DOHH2 (cell line): ENCODE measurements around the gene PCYT2.

ENCODE experiments used
- EZH2phosphoT487 ChIP-seq: fragments of 200-600 bp; sonication (generic); IDR thresholded peaks from 2 replicates; pipeline ENCODE4 v1.6.1; 2017; ENCODE audit warnings: borderline replicate concordance, mild to moderate bottlenecking, antibody characterized with exemption, low read length, moderate library complexity, mixed read lengths
- TF ChIP-seq, protein P1 (sequence below): fragments of 200-600 bp; sonication (generic); IDR thresholded peaks from one replicate; pipeline ENCODE4 v1.5.1; 2014; ENCODE audit warnings: antibody characterized with exemption, mild to moderate bottlenecking, low read depth, low read length; ENCODE audit not compliant: poor library complexity, severe bottlenecking

- TF ChIP-seq, protein P1, sequence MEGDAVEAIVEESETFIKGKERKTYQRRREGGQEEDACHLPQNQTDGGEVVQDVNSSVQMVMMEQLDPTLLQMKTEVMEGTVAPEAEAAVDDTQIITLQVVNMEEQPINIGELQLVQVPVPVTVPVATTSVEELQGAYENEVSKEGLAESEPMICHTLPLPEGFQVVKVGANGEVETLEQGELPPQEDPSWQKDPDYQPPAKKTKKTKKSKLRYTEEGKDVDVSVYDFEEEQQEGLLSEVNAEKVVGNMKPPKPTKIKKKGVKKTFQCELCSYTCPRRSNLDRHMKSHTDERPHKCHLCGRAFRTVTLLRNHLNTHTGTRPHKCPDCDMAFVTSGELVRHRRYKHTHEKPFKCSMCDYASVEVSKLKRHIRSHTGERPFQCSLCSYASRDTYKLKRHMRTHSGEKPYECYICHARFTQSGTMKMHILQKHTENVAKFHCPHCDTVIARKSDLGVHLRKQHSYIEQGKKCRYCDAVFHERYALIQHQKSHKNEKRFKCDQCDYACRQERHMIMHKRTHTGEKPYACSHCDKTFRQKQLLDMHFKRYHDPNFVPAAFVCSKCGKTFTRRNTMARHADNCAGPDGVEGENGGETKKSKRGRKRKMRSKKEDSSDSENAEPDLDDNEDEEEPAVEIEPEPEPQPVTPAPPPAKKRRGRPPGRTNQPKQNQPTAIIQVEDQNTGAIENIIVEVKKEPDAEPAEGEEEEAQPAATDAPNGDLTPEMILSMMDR = no peak
- no peak for TF ChIP-seq EZH2phosphoT487
These were observed 52.8 kb downstream of the PCYT2 start for GRCh38 chr17:81858170-81858966.
